ENCODE measurements around the gene ROR1. TPM values are rescaled to one million over a fixed set of nuclear protein-coding genes. Genes with fewer than 3 reads are reported as not detected.

ROR1 gene
- total and polyA plus RNA-seq, 8 donors: 1.4 to 37.3 (median 14.6) TPM

- no peaks in the 10 kb centered on the region for H3K36me3 ChIP-seq
- H3K27ac ChIP-seq: peak overlapping the region in 2 of 5 donors; percentile 39 to 40
- TF ChIP-seq POLR2AphosphoS5 (IDR thresholded peaks at IDR 0.05): no peak
- TF ChIP-seq CTCF (IDR thresholded peaks at IDR 0.05): peak in 4 of 7 experiments; percentile 15 to 24 (median 20)
- TF ChIP-seq POLR2A (IDR thresholded peaks at IDR 0.05): no peak
- no peak for TF ChIP-seq EP300 (IDR thresholded peaks at IDR 0.05)
- no peaks in the 10 kb centered on the region for H3K27me3 ChIP-seq
- WGBS, 5 donors: 43 to 64% (median 49%) methylated on average over 1 of the region's 1 CpG
- intact Hi-C loops (cut with DNase I; ENCODE audit: low total_unique reads): no loop called here
- peak in 1 of 2 donors; percentile 49 for DNase-seq
- H3K9me3 ChIP-seq: no peaks in the 10 kb centered on the region
- no peak overlapping the region for H3K4me3 ChIP-seq
- H3K4me1 ChIP-seq: peaks cover 0 to 18% (median 12%) of the 10 kb centered on the region in 4 donors
Measured at GRCh38 chr1:63935143-63935542, 161.3 kb downstream of the ROR1 start.

GRCh38 chr1:63935553-63935952 lies 161.7 kb downstream of the ROR1 start:
- Histone ChIP-seq H3K27ac (peak overlapping the region in 2 of 5 donors; percentile 39 to 40), H3K4me3 (no peak overlapping the region), H3K36me3 (no peaks in the 10 kb centered on the region), H3K4me1 (peaks cover 0 to 18% (median 12%) of the 10 kb centered on the region in 4 donors), H3K27me3 (no peaks in the 10 kb centered on the region), H3K9me3 (no peaks in the 10 kb centered on the region)
- intact Hi-C loops (cut with DNase I; ENCODE audit: low total_unique reads): no loop called here
- TF ChIP-seq EP300 (IDR thresholded peaks at IDR 0.05) (no peak), POLR2A (IDR thresholded peaks at IDR 0.05) (no peak), CTCF (IDR thresholded peaks at IDR 0.05) (no peak), POLR2AphosphoS5 (IDR thresholded peaks at IDR 0.05) (no peak)
- DNase-seq: no peak
- 6 to 26% (median 8%) methylated on average over 1 of the region's 1 CpG for WGBS, 5 donors

- no peak for DNase-seq
- no peaks in the 10 kb centered on the region for H3K9me3 ChIP-seq
- H3K4me1 ChIP-seq: peaks cover 0 to 17% (median 12%) of the 10 kb centered on the region in 4 donors
- intact Hi-C loops (cut with DNase I; ENCODE audit: low total_unique reads): no loop called here
- no peaks in the 10 kb centered on the region for H3K36me3 ChIP-seq
- H3K4me3 ChIP-seq: no peak overlapping the region
- H3K27ac ChIP-seq: peak overlapping the region in 1 of 5 donors; percentile 39
- 94 to 100% (median 99%) methylated on average over 1 of the region's 1 CpG for WGBS, 5 donors
- TF ChIP-seq CTCF (IDR thresholded peaks at IDR 0.05): no peak
- TF ChIP-seq POLR2AphosphoS5 (IDR thresholded peaks at IDR 0.05): no peak
- no peak for TF ChIP-seq POLR2A (IDR thresholded peaks at IDR 0.05)
- no peak for TF ChIP-seq EP300 (IDR thresholded peaks at IDR 0.05)
- no peaks in the 10 kb centered on the region for H3K27me3 ChIP-seq
Measured at GRCh38 chr1:63936276-63936675, 162.5 kb downstream of the ROR1 start.

GRCh38 chr1:63936801-63937200 lies 163.0 kb downstream of the ROR1 start:
- 28 to 63% (median 36%) methylated on average over 2 of the region's 2 CpGs for WGBS, 5 donors
- TF ChIP-seq CTCF (IDR thresholded peaks at IDR 0.05) (no peak), EP300 (IDR thresholded peaks at IDR 0.05) (no peak), POLR2AphosphoS5 (IDR thresholded peaks at IDR 0.05) (no peak)

More at GRCh38 chr1:63936801-63937200, 163.0 kb downstream of the ROR1 start:
- Histone ChIP-seq H3K27me3 (no peaks in the 10 kb centered on the region), H3K27ac (no peak overlapping the region), H3K36me3 (no peaks in the 10 kb centered on the region), H3K4me3 (no peak overlapping the region), H3K9me3 (no peaks in the 10 kb centered on the region), H3K4me1 (peaks cover 0 to 17% (median 12%) of the 10 kb centered on the region in 4 donors)
- intact Hi-C loops (cut with DNase I; ENCODE audit: low total_unique reads): no loop called here
- DNase-seq: no peak
